WI38 (cell line): ENCODE results near the gene E2F2.
"Not testable (repeated sequence)": the region's sequence is repeated elsewhere in the genome, so short reads cannot be mapped to it uniquely, and the experiment has no call there.

ENCODE experiments used
- H3K4me3 ChIP-seq: 2 replicates; pipeline ENCODE4 v1.5.1; 2011; ENCODE audit warnings: low read depth, mild to moderate bottlenecking, control low read depth, low read length
- TF ChIP-seq, protein P1 (sequence below): IDR thresholded peaks from 2 replicates; pipeline ENCODE4 v1.5.1; 2012; ENCODE audit warnings: low read depth, mild to moderate bottlenecking, control low read depth, low read length

E2F2 gene

DNA sequence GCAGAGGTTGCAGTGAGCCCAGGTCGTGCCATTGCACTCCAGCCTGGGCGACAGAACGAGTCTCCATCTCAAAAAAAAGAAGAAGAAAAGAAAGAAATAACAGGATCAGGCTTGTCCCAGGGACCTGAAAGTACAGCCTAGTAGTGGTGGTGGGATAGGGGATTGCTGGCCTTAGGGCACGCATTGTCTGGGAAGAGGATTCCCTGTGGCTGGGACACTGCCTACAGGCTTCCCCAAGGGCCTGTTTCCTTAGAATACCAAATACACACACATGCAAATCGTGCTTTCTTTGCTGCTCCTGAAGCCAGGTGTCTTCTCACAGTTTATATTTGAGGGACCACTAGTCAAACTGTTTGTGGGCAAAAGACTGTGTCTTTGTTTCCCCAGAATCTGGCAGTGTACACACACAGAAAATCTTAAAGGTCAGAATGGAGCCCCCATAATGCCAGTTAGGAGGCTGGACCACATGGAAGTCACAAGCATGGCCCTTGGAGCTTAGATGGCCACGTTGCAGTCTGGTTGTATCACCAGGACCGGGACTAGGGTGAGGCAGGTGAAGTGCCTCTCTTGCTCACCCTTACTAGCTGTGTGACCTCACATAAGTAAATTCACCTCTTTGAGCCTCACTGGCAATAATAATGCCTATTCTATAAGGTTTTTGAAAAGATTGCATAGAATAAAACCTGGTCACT is 34.4 kb downstream of the E2F2 start:
- no peak overlapping the region for H3K4me3 ChIP-seq
- TF ChIP-seq, protein P1, sequence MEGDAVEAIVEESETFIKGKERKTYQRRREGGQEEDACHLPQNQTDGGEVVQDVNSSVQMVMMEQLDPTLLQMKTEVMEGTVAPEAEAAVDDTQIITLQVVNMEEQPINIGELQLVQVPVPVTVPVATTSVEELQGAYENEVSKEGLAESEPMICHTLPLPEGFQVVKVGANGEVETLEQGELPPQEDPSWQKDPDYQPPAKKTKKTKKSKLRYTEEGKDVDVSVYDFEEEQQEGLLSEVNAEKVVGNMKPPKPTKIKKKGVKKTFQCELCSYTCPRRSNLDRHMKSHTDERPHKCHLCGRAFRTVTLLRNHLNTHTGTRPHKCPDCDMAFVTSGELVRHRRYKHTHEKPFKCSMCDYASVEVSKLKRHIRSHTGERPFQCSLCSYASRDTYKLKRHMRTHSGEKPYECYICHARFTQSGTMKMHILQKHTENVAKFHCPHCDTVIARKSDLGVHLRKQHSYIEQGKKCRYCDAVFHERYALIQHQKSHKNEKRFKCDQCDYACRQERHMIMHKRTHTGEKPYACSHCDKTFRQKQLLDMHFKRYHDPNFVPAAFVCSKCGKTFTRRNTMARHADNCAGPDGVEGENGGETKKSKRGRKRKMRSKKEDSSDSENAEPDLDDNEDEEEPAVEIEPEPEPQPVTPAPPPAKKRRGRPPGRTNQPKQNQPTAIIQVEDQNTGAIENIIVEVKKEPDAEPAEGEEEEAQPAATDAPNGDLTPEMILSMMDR, result no peak

DNA sequence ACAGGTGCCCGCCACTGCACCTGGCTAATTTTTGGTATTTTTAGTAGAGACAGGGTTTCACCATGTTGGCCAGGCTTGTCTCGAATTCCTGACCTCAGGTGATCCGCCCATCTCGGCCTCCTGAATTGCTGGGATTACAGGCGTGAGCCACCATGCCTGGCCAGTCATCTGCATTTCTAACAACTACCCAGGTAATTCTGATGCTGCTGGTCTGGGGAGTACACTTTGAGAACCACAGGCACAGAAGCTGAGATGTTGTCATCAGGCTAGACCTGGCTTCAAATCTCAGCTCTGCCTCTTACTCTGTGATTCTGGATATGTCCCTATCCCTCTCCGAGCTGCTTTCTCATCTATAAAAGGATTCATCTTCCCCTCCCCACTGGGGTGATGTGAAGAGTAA is 36.2 kb downstream of the E2F2 start:
- not testable (repeated sequence) for H3K4me3 ChIP-seq

DNA sequence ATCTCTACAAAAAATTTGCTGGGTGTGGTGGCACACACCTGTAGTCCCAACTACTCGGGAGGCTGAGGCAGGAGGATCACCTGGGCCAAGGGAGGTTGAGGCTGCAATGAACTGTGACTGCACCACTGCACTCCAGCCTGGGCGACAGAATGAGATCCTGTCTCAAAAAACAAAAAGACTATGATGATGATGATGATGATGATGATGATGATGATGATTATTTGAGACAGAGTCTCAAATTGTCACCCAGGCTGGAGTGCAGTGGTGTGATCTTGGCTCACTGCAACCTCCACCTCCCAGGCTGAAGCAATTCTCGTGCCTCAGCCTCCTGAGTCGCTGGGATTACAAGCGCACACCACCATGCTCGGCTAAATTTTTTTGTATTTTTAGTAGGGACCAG is 38.3 kb downstream of the E2F2 start:
- H3K4me3 ChIP-seq, result not testable (repeated sequence)

DNA sequence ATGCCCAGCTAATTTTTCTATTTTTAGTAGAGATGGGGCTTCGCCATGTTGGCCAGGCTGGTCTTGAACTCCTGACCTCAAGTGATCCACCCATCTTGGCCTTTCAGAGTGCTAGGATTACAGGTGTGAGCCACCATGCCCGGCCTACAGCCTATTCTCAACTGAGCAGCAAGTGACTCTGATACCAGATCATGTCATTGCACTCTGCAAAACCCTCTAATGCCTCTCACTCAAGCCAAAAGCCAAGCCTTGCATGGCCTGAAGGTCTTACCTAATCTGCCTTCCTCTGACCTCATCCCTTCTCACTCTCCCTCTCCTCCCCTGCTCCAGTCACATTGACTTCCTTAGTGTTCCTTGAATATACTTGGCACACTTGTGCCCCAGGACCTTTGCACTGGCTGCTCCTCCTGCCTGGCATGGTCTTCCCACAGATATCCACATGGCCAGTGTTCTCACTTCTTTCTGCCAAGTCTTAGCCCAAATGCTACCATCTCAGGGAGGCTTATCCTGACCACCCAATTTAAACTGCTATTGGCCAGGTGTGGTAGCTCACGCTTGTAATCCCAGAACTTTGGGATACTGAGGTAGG is 38.8 kb downstream of the E2F2 start:
- no peak overlapping the region for H3K4me3 ChIP-seq
- TF ChIP-seq, protein P1, result no peak

DNA sequence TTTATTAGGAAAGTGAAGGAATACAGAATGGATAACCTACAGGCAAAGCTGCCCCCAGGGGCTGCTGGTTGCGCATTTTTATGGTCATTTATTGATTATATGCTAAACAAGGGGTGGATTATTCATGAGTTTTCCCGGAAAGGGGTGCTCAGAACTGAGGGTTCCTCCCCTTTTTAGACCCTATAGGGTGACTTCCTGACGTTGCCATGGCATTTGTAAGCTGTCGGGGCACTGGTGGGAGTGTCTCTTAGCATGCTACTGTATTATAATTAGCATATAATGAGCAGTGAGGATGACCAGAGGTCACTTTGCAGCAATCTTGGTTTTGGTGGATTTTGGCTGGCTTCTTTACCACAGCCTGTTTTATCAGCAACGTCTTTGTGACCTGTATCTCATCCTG is 41.2 kb downstream of the E2F2 start:
- no peak overlapping the region for H3K4me3 ChIP-seq
- TF ChIP-seq, protein P1, result no peak

DNA sequence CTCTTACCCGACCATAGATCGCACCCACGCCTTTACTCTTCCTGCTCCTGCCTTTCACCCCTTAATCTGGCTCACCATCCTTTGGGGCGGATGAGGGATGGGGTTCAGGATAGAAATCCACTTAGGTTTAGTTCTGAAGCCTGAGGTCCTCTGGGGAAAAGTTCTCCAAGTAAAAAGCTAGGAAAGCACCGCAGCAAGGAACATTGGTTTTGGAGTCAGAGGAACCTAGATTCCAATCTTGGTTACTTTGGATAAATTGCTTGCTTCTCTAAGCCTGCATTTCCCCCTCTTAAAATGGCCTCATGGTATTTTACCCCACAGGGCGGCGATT is 46.1 kb downstream of the E2F2 start:
- H3K4me3 ChIP-seq, result peak overlapping the region; percentile 59

DNA sequence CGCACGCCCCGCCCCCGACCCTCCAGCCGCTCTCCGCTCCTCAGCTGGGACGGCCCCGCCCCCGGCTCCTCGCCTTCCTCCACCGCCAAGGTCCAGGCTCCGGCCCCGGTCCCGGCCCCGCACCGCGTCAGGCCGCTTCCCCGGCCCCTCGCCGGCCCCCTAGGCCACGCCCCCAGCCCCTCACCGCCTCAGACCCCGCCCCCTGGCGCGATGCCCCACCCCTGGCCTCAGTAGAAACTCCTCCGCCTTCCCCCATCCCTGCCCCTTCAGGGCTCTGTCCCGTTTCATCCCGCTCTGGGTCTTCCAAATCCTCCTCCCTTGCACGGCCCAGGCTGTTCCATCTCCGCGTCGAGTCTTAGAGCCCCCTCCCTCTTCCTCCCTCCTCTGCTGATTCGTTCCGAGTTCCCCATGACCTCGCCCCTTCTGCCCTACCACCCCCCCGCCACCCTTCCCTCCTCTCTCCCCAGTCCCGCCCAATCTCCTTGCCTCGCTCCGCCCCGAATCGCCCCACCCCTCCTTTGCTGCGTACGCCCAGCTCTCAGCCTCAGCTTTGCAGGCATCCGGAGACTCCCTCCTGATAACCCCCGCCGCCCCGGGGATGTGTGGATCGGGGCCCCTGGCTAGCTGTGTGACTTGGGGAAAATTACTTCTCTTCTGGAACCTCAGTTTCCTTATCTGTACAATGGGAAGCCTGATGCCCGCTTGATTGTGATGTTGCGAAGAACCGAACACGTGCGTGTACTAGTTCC is 46.6 kb downstream of the E2F2 start:
- H3K4me3 ChIP-seq, result peak overlapping the region; percentile 81
- TF ChIP-seq, protein P1, result no peak

More for the DNA sequence above, 46.1 kb downstream of the E2F2 start:
- TF ChIP-seq, protein P1, result no peak

DNA sequence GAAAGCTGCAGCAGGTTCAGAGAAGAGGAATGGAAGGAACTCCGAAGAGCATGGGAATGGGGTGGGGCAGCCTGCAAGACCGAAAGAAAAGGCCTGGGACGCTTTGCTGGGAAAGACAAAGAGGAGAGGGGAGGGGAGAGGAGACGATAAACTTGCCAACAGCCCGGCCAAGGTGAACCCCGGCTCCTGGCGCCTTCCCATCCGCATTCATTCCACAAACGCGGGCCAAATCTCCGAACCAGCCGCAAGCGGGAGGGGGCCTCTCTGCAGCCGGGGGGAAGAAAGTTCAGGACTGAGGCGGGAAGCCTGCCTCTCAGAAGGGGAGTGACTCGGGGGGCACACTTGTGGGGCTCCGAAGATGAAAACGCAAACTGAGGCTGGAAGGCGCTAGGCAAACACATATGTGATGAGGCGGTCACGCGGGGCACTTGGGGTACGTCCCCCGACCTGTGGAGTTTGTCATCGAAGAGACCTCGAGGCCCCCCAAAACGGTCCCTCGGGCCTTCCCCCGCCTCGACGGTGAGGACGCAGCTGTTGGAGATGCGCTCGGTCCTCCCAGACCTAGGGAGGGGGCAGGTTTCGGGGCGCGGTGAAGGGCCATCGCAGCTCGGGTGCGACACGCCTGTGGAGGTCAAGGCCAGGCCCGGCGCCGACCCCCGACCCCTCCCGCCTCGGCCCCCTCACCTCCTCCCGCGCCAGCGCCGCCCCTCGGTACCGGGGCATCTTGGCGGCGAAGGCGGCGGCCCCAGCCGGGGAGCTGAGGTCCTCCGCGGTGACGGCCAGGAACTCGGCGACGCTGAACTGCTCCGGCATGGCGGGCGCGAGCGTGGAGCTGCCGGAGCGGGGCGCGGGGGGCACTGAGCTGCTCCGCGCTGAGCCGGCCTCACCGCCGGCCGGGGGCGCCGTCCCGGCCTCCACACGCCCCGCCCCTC is 47.4 kb downstream of the E2F2 start, which contains the start of gene ASAP3:
Gene ASAP3 (minus strand): TSS at position 859 of the 932 bp plus-strand sequence. CDS start 46 bp downstream, at position 813.
- TF ChIP-seq, protein P1, result no peak
- peak within 1 kb of the TSS; percentile 81 for H3K4me3 ChIP-seq
